ENCODE results near the gene ADAT3. TPM values are rescaled to one million over a fixed set of nuclear protein-coding genes. Genes with fewer than 3 reads are reported as not detected.
A peak's percentile ranks its signal among the peaks of the same experiment; 100 is the strongest.

ADAT3 gene
- total and polyA plus RNA-seq, 2 donors (not counting 1 experiment from before 2014, with no cell fraction given) = 5.3 to 13.4 TPM

DNA sequence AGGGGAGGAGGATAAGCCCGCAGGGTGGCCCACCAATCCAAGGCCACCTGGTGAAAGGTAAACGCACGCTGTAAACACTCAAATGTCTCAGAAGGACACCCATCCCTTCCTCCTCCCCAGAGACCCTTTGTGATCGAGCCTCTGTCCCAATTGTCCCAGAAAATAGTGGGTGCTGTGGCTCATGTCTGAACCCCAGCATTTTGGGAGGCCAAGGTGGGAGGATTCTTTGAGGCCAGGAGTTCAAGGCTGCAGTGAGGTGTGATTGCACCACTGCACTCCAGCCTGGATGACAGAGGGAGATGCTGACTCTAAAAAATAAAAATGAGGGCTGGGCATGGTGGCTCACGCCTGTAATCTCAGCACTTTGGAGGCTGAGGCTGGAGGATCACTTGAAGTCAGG, 16.8 kb upstream of the ADAT3 start:
- no peak overlapping the region for H3K9ac ChIP-seq (ENCODE audit: low read length)
- DNase-seq (no peak), ATAC-seq (ENCODE audit: low read depth) (no peak)
- peaks cover 21% of the 10 kb centered on the region for H3K4me1 Mint-ChIP-seq
- 100% methylated on average over 1 of the region's 5 CpGs for WGBS (ENCODE audit: insufficient coverage)
- H3K9me3 ChIP-seq (ENCODE audit: control extremely low read depth in 1 of 3, control insufficient read depth in 2 of 3, insufficient read depth in 1 of 3, low read length in 2 of 3) = no peaks in the 10 kb centered on the region
- no peaks in the 10 kb centered on the region for H3K36me3 ChIP-seq (replicated peaks in 1 of 2; ENCODE audit: control extremely low read depth in 1 of 2, control insufficient read depth in 1 of 2, extremely low read depth in 1 of 2, insufficient read depth in 2 of 2, low read length in 1 of 2)
- ChIA-PET CTCF (interaction anchor here (0.6 to 1.5 kb wide), 4 partner anchors 16 to 703 kb away, joined by 3 to 5 read pairs (median 3); no protein-coding TSS in a partner anchor), POLR2A (no interaction called here)
- peaks cover 16% of the 10 kb centered on the region for H4K20me1 ChIP-seq (ENCODE audit: control insufficient read depth, insufficient read depth, low read length, poor library complexity, severe bottlenecking)
- H3K4me3 Mint-ChIP-seq = no peak overlapping the region
- no peak overlapping the region for H3K27ac ChIP-seq (ENCODE audit: low read length in 2 of 2)
- H3K4me2 ChIP-seq (replicated peaks; ENCODE audit: low read depth, low read length, poor library complexity, severe bottlenecking) = no peak overlapping the region
- no peaks in the 10 kb centered on the region for H3K9me3 Mint-ChIP-seq (ENCODE audit: insufficient read depth)
- TF ChIP-seq CTCF (IDR thresholded peaks at IDR 0.05) = no peak
- TF ChIP-seq EZH2 (IDR thresholded peaks at IDR 0.05; ENCODE audit: borderline replicate concordance, insufficient read depth, low read depth, low read length, poor library complexity, severe bottlenecking) = no peak
- H3K27ac Mint-ChIP-seq = no peak overlapping the region
- peaks cover 23 to 43% of the 10 kb centered on the region in 2 donors for H3K4me1 ChIP-seq (ENCODE audit: control insufficient read depth in 2 of 2, insufficient read depth in 2 of 2, low read length in 2 of 2)
- no peaks in the 10 kb centered on the region for H3K27me3 ChIP-seq (replicated peaks in 1 of 4; ENCODE audit: control extremely low read depth in 1 of 4, control insufficient read depth in 3 of 4, insufficient read depth in 4 of 4, low read length in 3 of 4)
- H3K79me2 ChIP-seq (ENCODE audit: control insufficient read depth, insufficient read depth, low read length) = peaks cover 30% of the 10 kb centered on the region
- no peak overlapping the region for H3K4me3 ChIP-seq (ENCODE audit: control extremely low read depth in 1 of 5, extremely low read depth in 1 of 5, insufficient read depth in 1 of 5, low read depth in 2 of 5, low read length in 4 of 5)
- intact Hi-C loops (cut with micrococcal nuclease) = no loop called here
- no peaks in the 10 kb centered on the region for H3K27me3 Mint-ChIP-seq
- no peak overlapping the region for H2AFZ ChIP-seq (ENCODE audit: insufficient read depth, low read depth, low read length, poor library complexity, severe bottlenecking)

- Histone ChIP-seq H3K4me2 (replicated peaks; ENCODE audit: low read depth, low read length, poor library complexity, severe bottlenecking) (no peak overlapping the region), H3K9me3 (ENCODE audit: control extremely low read depth in 1 of 3, control insufficient read depth in 2 of 3, insufficient read depth in 1 of 3, low read length in 2 of 3) (no peaks in the 10 kb centered on the region), H3K79me2 (ENCODE audit: control insufficient read depth, insufficient read depth, low read length) (peaks cover 15% of the 10 kb centered on the region), H3K36me3 (replicated peaks in 1 of 2; ENCODE audit: control extremely low read depth in 1 of 2, control insufficient read depth in 1 of 2, extremely low read depth in 1 of 2, insufficient read depth in 2 of 2, low read length in 1 of 2) (no peaks in the 10 kb centered on the region), H4K20me1 (ENCODE audit: control insufficient read depth, insufficient read depth, low read length, poor library complexity, severe bottlenecking) (peaks cover under 1% of the 10 kb centered on the region), H3K4me3 (ENCODE audit: control extremely low read depth in 1 of 5, extremely low read depth in 1 of 5, insufficient read depth in 1 of 5, low read depth in 2 of 5, low read length in 4 of 5) (no peak overlapping the region), H3K27ac (ENCODE audit: low read length in 2 of 2) (no peak overlapping the region), H3K27me3 (replicated peaks in 1 of 4; ENCODE audit: control extremely low read depth in 1 of 4, control insufficient read depth in 3 of 4, insufficient read depth in 4 of 4, low read length in 3 of 4) (no peaks in the 10 kb centered on the region), H3K9ac (ENCODE audit: low read length) (no peak overlapping the region), H2AFZ (ENCODE audit: insufficient read depth, low read depth, low read length, poor library complexity, severe bottlenecking) (no peak overlapping the region), H3K4me1 (ENCODE audit: control insufficient read depth in 2 of 2, insufficient read depth in 2 of 2, low read length in 2 of 2) (peaks cover 17 to 38% of the 10 kb centered on the region in 2 donors)
- Mint-ChIP-seq H3K4me3 (no peak overlapping the region), H3K4me1 (peaks cover 14% of the 10 kb centered on the region), H3K27ac (peak overlapping the region; percentile 2), H3K27me3 (no peaks in the 10 kb centered on the region), H3K9me3 (ENCODE audit: insufficient read depth) (no peaks in the 10 kb centered on the region)
- intact Hi-C loops (cut with micrococcal nuclease) = no loop called here
- DNase-seq = no peak
- no peak for TF ChIP-seq EZH2 (IDR thresholded peaks at IDR 0.05; ENCODE audit: borderline replicate concordance, insufficient read depth, low read depth, low read length, poor library complexity, severe bottlenecking)
- no peak for TF ChIP-seq CTCF (IDR thresholded peaks at IDR 0.05)
- POLR2A ChIA-PET = interaction anchor here (1.3 kb wide), 1 partner anchor 162 kb away, joined by 3 read pairs; no protein-coding TSS in a partner anchor
- no peak for ATAC-seq (ENCODE audit: low read depth)
- CTCF ChIA-PET = interaction anchor here (0.9 kb wide), 1 partner anchor 14 kb away, joined by 4 read pairs; no protein-coding TSS in a partner anchor
- no CpG with 5 or more reads among the region's 1 CpG for WGBS (ENCODE audit: insufficient coverage)
Observed at GRCh38 chr19:1889907-1890306, 15.3 kb upstream of the ADAT3 start.
